ENCODE measurements around the gene PALD1.

Gene PALD1

GRCh38 chr10:70478191-70479164, at the start of gene PALD1:
TSS of gene PALD1 (plus strand) at chr10:70478767. CDS start at chr10:70525952, 47,185 bp downstream.
- DNase-seq, result peak in 1 of 2 donors; percentile 24

- no peak for DNase-seq
Measured at GRCh38 chr10:70430493-70431445, 47.8 kb upstream of the PALD1 start.

- no peak for DNase-seq
Measured at GRCh38 chr10:70432101-70432500, 46.5 kb upstream of the PALD1 start.

- DNase-seq, result peak in 1 of 2 donors; percentile 14
Measured at GRCh38 chr10:70432561-70433263, 45.9 kb upstream of the PALD1 start.

- DNase-seq, result no peak
Measured at GRCh38 chr10:70433581-70434280, 44.8 kb upstream of the PALD1 start.

GRCh38 chr10:70435241-70436085, 43.1 kb upstream of the PALD1 start:
- no peak for DNase-seq

- DNase-seq, result no peak
Measured at GRCh38 chr10:70437721-70438120, 40.8 kb upstream of the PALD1 start.

GRCh38 chr10:70440296-70441160, 38.0 kb upstream of the PALD1 start:
- no peak for DNase-seq

- no peak for DNase-seq
Measured at GRCh38 chr10:70441161-70441894, 37.2 kb upstream of the PALD1 start, which contains the start of gene NODAL. TSS of gene NODAL (minus strand) at chr10:70441681. CDS start at chr10:70441667, 14 bp downstream.

GRCh38 chr10:70441895-70442309, 36.7 kb upstream of the PALD1 start:
- DNase-seq, result no peak

GRCh38 chr10:70442332-70442988, 36.1 kb upstream of the PALD1 start:
- no peak for DNase-seq

- no peak for DNase-seq
Measured at GRCh38 chr10:70444744-70445143, 33.8 kb upstream of the PALD1 start.

- DNase-seq, result no peak
Measured at GRCh38 chr10:70445718-70446657, 32.6 kb upstream of the PALD1 start.

GRCh38 chr10:70448236-70448635, 30.3 kb upstream of the PALD1 start:
- no peak for DNase-seq

GRCh38 chr10:70455213-70455630, 23.3 kb upstream of the PALD1 start:
- DNase-seq, result no peak

- DNase-seq, result no peak
Measured at GRCh38 chr10:70456164-70456563, 22.4 kb upstream of the PALD1 start.

- no peak for DNase-seq
Measured at GRCh38 chr10:70457759-70458305, 20.7 kb upstream of the PALD1 start.
